ENCODE results near the gene SARNP. TPM values are rescaled to one million over a fixed set of nuclear protein-coding genes. Genes with fewer than 3 reads are reported as not detected.

Gene SARNP
- total RNA-seq, 1 experiment from 2014 or later = 73.8 TPM

DNA sequence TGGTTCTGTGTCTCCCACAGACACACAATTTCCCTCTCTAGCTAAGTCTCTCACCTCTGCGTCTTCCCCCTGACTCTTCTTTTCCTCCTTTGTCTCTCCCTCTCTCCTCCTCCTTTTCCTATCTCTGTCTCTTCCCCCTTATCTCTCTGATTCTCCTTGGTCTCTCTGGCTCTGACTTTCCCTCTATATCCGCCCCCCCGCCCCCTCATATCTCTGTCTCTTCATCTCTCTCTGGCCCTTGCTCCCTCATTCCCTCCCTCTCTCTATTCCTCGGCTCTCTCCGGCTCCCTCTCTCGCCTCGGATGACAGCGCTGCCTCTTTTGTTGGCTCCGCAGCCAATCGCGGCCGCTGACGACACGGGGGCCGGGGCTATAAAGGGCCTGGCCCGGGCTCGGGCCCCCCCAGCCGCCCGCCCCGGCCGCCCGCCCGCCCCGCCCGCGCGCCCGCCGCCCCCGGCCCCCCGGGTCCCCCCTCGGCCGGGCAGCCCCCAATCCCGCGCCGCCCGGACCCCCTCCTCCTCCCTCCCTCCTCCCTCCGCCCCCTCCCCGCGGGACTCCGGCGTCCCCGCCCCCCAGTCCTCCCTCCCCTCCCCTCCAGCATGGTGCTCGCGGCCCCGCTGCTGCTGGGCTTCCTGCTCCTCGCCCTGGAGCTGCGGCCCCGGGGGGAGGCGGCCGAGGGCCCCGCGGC is 74.7 kb downstream of the SARNP start, which contains the start of gene GDF11:
Gene GDF11 (plus strand): TSS at position 404 of the 687 bp plus-strand sequence. CDS start 195 bp downstream, at position 599.
- Mint-ChIP-seq H3K9me3 (ENCODE audit: low read depth, unreplicated experiment) (no peaks in the 10 kb centered on the region), H3K27ac (ENCODE audit: unreplicated experiment) (no peak within 1 kb of the TSS), H3K4me1 (ENCODE audit: low read depth, unreplicated experiment) (peaks cover 32% of the 10 kb centered on the region), H3K27me3 (ENCODE audit: unreplicated experiment) (peaks cover 35% of the 10 kb centered on the region), H3K4me3 (ENCODE audit: low read depth, unreplicated experiment) (peak within 1 kb of the TSS; percentile 73), H3K36me3 (ENCODE audit: insufficient read depth, unreplicated experiment) (peaks cover 35% of the 10 kb centered on the region)
- CTCF ChIA-PET = interaction anchor here (0.6 to 0.7 kb wide), 2 partner anchors 22 to 573 kb away, joined by 3 read pairs; partner anchors contain the start of gene CNPY2
- DNase-seq = peak; percentile 69
- TF ChIP-seq, protein P1, sequence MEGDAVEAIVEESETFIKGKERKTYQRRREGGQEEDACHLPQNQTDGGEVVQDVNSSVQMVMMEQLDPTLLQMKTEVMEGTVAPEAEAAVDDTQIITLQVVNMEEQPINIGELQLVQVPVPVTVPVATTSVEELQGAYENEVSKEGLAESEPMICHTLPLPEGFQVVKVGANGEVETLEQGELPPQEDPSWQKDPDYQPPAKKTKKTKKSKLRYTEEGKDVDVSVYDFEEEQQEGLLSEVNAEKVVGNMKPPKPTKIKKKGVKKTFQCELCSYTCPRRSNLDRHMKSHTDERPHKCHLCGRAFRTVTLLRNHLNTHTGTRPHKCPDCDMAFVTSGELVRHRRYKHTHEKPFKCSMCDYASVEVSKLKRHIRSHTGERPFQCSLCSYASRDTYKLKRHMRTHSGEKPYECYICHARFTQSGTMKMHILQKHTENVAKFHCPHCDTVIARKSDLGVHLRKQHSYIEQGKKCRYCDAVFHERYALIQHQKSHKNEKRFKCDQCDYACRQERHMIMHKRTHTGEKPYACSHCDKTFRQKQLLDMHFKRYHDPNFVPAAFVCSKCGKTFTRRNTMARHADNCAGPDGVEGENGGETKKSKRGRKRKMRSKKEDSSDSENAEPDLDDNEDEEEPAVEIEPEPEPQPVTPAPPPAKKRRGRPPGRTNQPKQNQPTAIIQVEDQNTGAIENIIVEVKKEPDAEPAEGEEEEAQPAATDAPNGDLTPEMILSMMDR (IDR thresholded peaks at IDR 0.05; ENCODE audit: unreplicated experiment) = no peak
- no TSS peak for BruUV-seq (replicated peaks)
- intact Hi-C loops (cut with micrococcal nuclease; ENCODE audit: unreplicated experiment) = no loop called here

DNA sequence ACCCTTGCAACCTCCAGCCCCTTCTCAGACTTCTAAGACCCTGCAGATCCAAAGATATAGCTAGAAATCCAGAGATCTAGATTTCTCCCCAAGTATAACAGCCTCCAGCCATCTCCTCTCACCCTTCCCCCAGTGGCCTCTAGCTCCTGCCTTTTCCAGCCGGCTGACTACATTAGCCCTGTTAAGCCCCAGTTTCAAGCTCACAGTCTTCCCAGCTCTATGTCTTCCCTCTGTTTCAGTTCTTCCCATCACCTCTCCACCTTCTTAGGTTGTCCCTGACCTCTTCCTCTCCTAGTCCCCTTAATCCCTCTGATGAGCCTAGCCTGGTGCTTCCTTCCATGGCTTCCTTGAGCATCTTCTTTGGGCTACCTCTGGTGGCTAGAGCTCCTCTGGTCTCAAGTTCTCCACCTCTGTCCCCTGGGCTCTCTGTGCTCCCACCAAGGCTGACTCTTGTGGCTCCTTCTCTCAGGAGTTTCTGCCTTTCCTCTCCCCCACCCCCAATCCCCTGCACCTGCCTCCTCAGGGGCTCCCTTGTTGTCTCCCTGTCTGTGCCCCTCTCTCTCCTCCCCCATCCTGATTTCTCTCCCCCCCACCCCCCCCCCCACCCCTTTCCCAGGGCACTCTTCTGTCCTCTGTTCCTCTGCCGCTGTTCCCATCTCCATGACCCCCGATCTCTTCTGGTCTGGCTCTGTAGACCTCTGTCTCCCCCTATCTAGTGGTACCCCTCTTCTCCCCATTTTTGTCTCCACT is 75.4 kb downstream of the SARNP start:
- intact Hi-C loops (cut with micrococcal nuclease; ENCODE audit: unreplicated experiment) = no loop called here
- Mint-ChIP-seq H3K9me3 (ENCODE audit: low read depth, unreplicated experiment) (no peaks in the 10 kb centered on the region), H3K27ac (ENCODE audit: unreplicated experiment) (no peak overlapping the region), H3K36me3 (ENCODE audit: insufficient read depth, unreplicated experiment) (peaks cover 28% of the 10 kb centered on the region), H3K27me3 (ENCODE audit: unreplicated experiment) (peaks cover 35% of the 10 kb centered on the region), H3K4me3 (ENCODE audit: low read depth, unreplicated experiment) (peak overlapping the region; percentile 73), H3K4me1 (ENCODE audit: low read depth, unreplicated experiment) (peaks cover 40% of the 10 kb centered on the region)
- BruUV-seq (replicated peaks) = no TSS peak
- DNase-seq = no peak
- CTCF ChIA-PET = interaction anchor here (0.5 to 1.1 kb wide), 3 partner anchors 22 to 377 kb away, joined by 3 read pairs; partner anchors contain the start of gene RAB5B
- TF ChIP-seq, protein P1 (IDR thresholded peaks at IDR 0.05; ENCODE audit: unreplicated experiment) = no peak

DNA sequence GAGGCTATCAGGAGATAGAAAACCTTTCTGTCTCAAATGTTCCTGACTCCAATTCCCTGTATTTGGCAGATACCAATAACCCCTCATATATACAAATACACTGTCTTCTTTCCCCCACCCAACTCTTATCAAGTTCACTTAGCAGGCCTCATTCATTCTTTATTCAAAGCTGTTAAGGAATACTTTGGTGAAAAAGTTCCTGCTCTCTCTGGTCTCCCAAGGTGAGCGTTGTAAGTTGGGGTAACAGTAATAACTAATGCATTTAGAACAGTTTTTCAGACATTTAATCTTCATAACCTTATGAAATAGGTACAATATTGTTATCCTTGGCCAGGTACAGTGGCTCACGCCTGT is 78.5 kb downstream of the SARNP start:
- peaks cover 15% of the 10 kb centered on the region for H3K36me3 Mint-ChIP-seq (ENCODE audit: insufficient read depth, unreplicated experiment)
- CTCF ChIA-PET = interaction anchor here (0.6 to 3.3 kb wide), 27 partner anchors 9 to 778 kb away, joined by 3 to 41 read pairs (median 4); partner anchors contain the start of genes ANKRD52, CD63, ORMDL2 and PA2G4
- intact Hi-C loops (cut with micrococcal nuclease; ENCODE audit: unreplicated experiment) = loop anchor here (1.0 to 5.0 kb wide), 8 partner anchors 57 to 363 kb away; partner anchors contain the start of genes DGKA, ORMDL2, PA2G4 and RPS26
- H3K9me3 Mint-ChIP-seq (ENCODE audit: low read depth, unreplicated experiment) = no peaks in the 10 kb centered on the region
- TF ChIP-seq, protein P1 (IDR thresholded peaks at IDR 0.05; ENCODE audit: unreplicated experiment) = no peak
- no TSS peak for BruUV-seq (replicated peaks)
- H3K4me3 Mint-ChIP-seq (ENCODE audit: low read depth, unreplicated experiment) = peak overlapping the region; percentile 68
- DNase-seq = no peak
- H3K4me1 Mint-ChIP-seq (ENCODE audit: low read depth, unreplicated experiment) = peaks cover 35% of the 10 kb centered on the region
- H3K27me3 Mint-ChIP-seq (ENCODE audit: unreplicated experiment) = peaks cover 21% of the 10 kb centered on the region
- H3K27ac Mint-ChIP-seq (ENCODE audit: unreplicated experiment) = no peak overlapping the region

Measured in Calu3 (cell line).